ENCODE data around the gene DRG1. TPM values are rescaled to one million over a fixed set of nuclear protein-coding genes. Genes with fewer than 3 reads are reported as not detected.

DRG1 gene
- total and polyA plus RNA-seq, 2 donors (not counting 1 experiment from before 2014, with no cell fraction given): 33.9 to 58.9 TPM

DNA sequence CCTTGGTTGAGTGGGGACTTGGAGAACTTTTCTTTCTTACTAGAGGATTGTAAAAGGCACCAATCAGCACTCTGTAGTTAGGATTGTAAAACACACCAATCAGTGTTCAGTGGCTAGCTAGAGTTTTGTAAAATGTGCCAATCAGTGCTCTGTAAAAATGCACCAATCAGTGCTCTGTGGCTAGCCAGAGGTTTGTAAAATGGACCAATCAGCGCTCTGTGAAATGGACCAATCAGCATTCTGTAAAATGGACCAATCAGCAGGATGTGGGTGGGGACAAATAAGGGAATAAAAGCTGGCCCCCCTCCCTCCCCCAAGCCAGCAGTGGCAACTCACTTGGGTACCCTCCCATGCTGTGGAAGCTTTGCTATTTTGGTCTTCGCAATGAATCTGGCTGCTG, 5.5 kb upstream of the DRG1 start:
- H3K27me3 Mint-ChIP-seq: peaks cover 5% of the 10 kb centered on the region
- ATAC-seq (ENCODE audit: low read depth): no peak
- Histone ChIP-seq H3K4me2 (replicated peaks; ENCODE audit: low read depth, low read length, poor library complexity, severe bottlenecking) (no peak overlapping the region), H3K27ac (ENCODE audit: low read length in 2 of 2) (no peak overlapping the region), H3K4me1 (ENCODE audit: control insufficient read depth in 2 of 2, insufficient read depth in 2 of 2, low read length in 2 of 2) (peaks cover 3 to 5% of the 10 kb centered on the region in 2 donors), H3K9me3 (ENCODE audit: control extremely low read depth in 1 of 3, control insufficient read depth in 2 of 3, insufficient read depth in 1 of 3, low read length in 2 of 3) (peaks cover 1 to 8% (median 2%) of the 10 kb centered on the region in 3 donors), H3K4me3 (ENCODE audit: control extremely low read depth in 1 of 5, extremely low read depth in 1 of 5, insufficient read depth in 1 of 5, low read depth in 2 of 5, low read length in 4 of 5) (no peak overlapping the region), H3K79me2 (ENCODE audit: control insufficient read depth, insufficient read depth, low read length) (no peaks in the 10 kb centered on the region), H3K9ac (ENCODE audit: low read length) (no peak overlapping the region), H3K27me3 (replicated peaks in 1 of 4; ENCODE audit: control extremely low read depth in 1 of 4, control insufficient read depth in 3 of 4, insufficient read depth in 4 of 4, low read length in 3 of 4) (no peaks in the 10 kb centered on the region), H2AFZ (ENCODE audit: insufficient read depth, low read depth, low read length, poor library complexity, severe bottlenecking) (no peak overlapping the region), H3K36me3 (replicated peaks in 1 of 2; ENCODE audit: control extremely low read depth in 1 of 2, control insufficient read depth in 1 of 2, extremely low read depth in 1 of 2, insufficient read depth in 2 of 2, low read length in 1 of 2) (no peaks in the 10 kb centered on the region), H4K20me1 (ENCODE audit: control insufficient read depth, insufficient read depth, low read length, poor library complexity, severe bottlenecking) (no peaks in the 10 kb centered on the region)
- H3K4me1 Mint-ChIP-seq: peaks cover 2% of the 10 kb centered on the region
- intact Hi-C loops (cut with micrococcal nuclease): no loop called here
- TF ChIP-seq EZH2 (IDR thresholded peaks at IDR 0.05; ENCODE audit: borderline replicate concordance, insufficient read depth, low read depth, low read length, poor library complexity, severe bottlenecking): no peak
- TF ChIP-seq, protein P1, sequence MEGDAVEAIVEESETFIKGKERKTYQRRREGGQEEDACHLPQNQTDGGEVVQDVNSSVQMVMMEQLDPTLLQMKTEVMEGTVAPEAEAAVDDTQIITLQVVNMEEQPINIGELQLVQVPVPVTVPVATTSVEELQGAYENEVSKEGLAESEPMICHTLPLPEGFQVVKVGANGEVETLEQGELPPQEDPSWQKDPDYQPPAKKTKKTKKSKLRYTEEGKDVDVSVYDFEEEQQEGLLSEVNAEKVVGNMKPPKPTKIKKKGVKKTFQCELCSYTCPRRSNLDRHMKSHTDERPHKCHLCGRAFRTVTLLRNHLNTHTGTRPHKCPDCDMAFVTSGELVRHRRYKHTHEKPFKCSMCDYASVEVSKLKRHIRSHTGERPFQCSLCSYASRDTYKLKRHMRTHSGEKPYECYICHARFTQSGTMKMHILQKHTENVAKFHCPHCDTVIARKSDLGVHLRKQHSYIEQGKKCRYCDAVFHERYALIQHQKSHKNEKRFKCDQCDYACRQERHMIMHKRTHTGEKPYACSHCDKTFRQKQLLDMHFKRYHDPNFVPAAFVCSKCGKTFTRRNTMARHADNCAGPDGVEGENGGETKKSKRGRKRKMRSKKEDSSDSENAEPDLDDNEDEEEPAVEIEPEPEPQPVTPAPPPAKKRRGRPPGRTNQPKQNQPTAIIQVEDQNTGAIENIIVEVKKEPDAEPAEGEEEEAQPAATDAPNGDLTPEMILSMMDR (IDR thresholded peaks at IDR 0.05): no peak
- DNase-seq: no peak
- CTCF ChIA-PET: no interaction called here
- H3K9me3 Mint-ChIP-seq (ENCODE audit: insufficient read depth): no peaks in the 10 kb centered on the region
- H3K4me3 Mint-ChIP-seq: no peak overlapping the region
- H3K27ac Mint-ChIP-seq: no peak overlapping the region
- POLR2A ChIA-PET: no interaction called here
- 94% methylated on average over 2 of the region's 2 CpGs for WGBS (ENCODE audit: insufficient coverage)

DNA sequence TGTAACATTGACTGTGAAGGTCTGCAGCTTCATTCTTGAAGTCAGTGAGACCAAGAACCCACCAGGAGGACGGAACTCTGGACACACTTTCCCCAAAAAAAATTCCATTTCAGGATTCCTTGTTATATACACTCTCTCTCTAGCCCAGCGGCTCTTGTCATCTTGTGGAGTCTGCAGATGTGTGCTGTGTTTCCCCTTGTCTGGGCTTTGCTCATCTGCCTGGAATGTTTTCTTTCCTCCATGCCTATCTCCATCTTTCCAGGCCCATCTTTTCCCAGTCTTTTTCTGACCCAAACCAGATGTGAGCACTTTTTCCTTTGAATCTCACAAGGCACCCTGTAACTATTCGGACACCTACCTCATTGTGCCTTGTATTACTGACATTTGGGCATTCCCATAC, 5.1 kb upstream of the DRG1 start:
- Mint-ChIP-seq H3K4me1 (peaks cover 4% of the 10 kb centered on the region), H3K27ac (no peak overlapping the region), H3K4me3 (no peak overlapping the region), H3K27me3 (peaks cover 5% of the 10 kb centered on the region), H3K9me3 (ENCODE audit: insufficient read depth) (no peaks in the 10 kb centered on the region)
- no peak overlapping the region for H3K4me2 ChIP-seq (replicated peaks; ENCODE audit: low read depth, low read length, poor library complexity, severe bottlenecking)
- DNase-seq: no peak
- H3K27ac ChIP-seq (ENCODE audit: low read length in 2 of 2): no peak overlapping the region
- H3K4me3 ChIP-seq (ENCODE audit: control extremely low read depth in 1 of 5, extremely low read depth in 1 of 5, insufficient read depth in 1 of 5, low read depth in 2 of 5, low read length in 4 of 5): no peak overlapping the region
- no peaks in the 10 kb centered on the region for H3K27me3 ChIP-seq (replicated peaks in 1 of 4; ENCODE audit: control extremely low read depth in 1 of 4, control insufficient read depth in 3 of 4, insufficient read depth in 4 of 4, low read length in 3 of 4)
- TF ChIP-seq EZH2 (IDR thresholded peaks at IDR 0.05; ENCODE audit: borderline replicate concordance, insufficient read depth, low read depth, low read length, poor library complexity, severe bottlenecking): no peak
- TF ChIP-seq, protein P1 (IDR thresholded peaks at IDR 0.05): no peak
- POLR2A ChIA-PET: no interaction called here
- no peak overlapping the region for H2AFZ ChIP-seq (ENCODE audit: insufficient read depth, low read depth, low read length, poor library complexity, severe bottlenecking)
- ATAC-seq (ENCODE audit: low read depth): no peak
- intact Hi-C loops (cut with micrococcal nuclease): no loop called here
- H3K4me1 ChIP-seq (ENCODE audit: control insufficient read depth in 2 of 2, insufficient read depth in 2 of 2, low read length in 2 of 2): peaks cover 4 to 7% of the 10 kb centered on the region in 2 donors
- no peaks in the 10 kb centered on the region for H3K36me3 ChIP-seq (replicated peaks in 1 of 2; ENCODE audit: control extremely low read depth in 1 of 2, control insufficient read depth in 1 of 2, extremely low read depth in 1 of 2, insufficient read depth in 2 of 2, low read length in 1 of 2)
- CTCF ChIA-PET: no interaction called here
- peaks cover 1 to 8% (median 2%) of the 10 kb centered on the region in 3 donors for H3K9me3 ChIP-seq (ENCODE audit: control extremely low read depth in 1 of 3, control insufficient read depth in 2 of 3, insufficient read depth in 1 of 3, low read length in 2 of 3)
- 93% methylated on average over 2 of the region's 3 CpGs for WGBS (ENCODE audit: insufficient coverage)
- H3K79me2 ChIP-seq (ENCODE audit: control insufficient read depth, insufficient read depth, low read length): peaks cover 4% of the 10 kb centered on the region
- H3K9ac ChIP-seq (ENCODE audit: low read length): no peak overlapping the region
- no peaks in the 10 kb centered on the region for H4K20me1 ChIP-seq (ENCODE audit: control insufficient read depth, insufficient read depth, low read length, poor library complexity, severe bottlenecking)
